Right lung (tissue), 5 donors: ENCODE data around the gene SMG7. TPM values are rescaled to one million over a fixed set of nuclear protein-coding genes. Genes with fewer than 3 reads are reported as not detected.

Source experiments
- DNase-seq, 2 donors: peaks; one replicate each; pipeline ENCODE4 v3.0.0-alpha.2; 2013
- polyA plus RNA-seq, 5 donors: library from polyadenylated mRNA; unstranded; fragments of 120-200 nt; gene quantifications; one replicate each; pipeline versions ENCODE4 v1.2.1 to v1.2.3, GENCODE V29; 2013; ENCODE audit warnings: inconsistent platforms in 1 of 5, low replicate concordance in 1 of 5; ENCODE audit not compliant: insufficient read length in 5 of 5, insufficient read depth in 1 of 5

The SMG7 gene
- polyA plus RNA-seq, 5 donors, result 55.4 to 71.0 (median 67.0) TPM

DNA sequence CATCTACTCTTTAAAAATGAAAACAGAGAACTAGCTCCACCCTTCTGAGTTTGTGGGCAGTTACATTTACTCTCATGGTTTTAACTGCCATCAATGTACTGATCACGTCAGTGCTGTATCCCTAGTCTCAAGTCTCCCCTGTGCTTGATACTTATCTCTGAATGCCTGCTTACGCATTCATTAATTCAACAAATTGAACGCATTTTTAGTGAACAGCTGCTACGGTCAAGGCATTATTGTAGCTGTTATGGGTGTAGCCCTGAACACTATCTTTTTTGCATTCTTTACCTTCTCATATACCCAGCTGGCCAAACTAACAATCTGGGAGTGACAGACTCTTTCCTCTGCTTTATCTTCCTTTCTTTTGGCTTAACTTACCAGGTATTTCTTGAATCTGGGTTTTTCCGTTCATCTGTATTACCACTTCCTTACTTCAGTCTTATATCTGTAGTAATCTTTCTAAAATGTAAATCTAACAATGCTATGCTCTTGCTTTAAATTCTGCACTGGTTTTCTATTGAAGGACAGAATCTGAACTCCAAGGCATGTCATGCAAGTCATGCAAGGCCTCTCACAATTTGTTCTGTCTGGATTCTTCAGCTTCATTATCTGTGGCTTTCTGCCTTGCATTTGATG, 33.3 kb downstream of the SMG7 start:
- DNase-seq, result no peak

DNA sequence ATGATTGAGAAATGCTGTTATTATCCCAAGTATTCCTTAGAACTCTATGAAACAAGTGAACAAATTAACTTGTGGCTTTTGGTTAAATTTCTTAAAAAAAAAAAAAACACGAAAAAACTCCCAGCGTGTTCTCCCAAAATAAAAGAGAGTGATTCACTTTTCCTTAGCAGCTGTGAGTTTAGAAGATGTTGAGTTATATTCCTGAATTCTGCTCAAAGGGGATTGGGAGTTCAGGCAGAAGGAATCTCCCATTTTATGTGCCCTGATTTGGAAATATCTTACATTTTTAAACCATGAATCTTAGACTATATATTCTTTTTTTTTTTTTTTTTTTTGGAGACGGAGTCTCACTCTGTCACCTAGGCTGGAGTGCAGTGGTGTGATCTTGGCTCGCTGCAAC, 34.3 kb downstream of the SMG7 start:
- DNase-seq, result no peak

DNA sequence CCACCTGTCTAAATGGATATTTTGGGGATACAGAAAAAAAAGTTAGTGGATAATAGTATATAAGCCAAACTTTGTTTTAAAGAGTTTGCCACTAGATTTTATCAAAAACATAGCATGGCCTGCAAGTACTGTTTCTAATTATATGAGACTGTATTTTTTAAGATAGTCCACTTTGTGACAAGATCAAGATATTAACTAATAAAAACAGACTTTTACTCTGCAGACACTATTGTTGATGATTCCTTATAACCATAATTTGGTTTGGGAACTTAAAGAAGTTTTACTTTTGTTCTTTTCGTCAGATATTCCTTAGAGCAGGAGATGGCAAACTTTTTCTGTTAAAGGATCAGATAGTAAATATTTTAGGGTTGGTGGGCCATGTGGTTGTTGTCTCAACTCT, 36.4 kb downstream of the SMG7 start:
- no peak for DNase-seq

DNA sequence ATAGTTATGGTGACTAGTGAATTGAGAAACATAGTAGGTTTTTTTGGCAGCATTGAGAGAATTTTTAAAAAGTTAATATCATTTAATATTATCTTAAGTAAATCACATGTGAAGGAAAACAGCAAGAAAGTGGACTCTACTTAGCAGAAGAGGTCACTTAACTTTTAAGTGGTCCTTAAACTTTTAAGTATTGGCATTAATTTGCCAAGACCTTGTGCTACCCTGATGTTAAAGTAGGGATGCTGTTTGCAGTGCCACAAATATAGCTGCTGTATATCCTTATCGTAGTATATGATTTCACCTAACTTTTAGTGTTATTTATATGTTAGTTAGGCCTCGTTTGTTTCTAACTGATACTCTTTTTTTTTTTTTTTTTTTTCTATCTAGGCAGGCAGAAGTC, 40.2 kb downstream of the SMG7 start:
- DNase-seq, result peak; percentile 3 to 28

DNA sequence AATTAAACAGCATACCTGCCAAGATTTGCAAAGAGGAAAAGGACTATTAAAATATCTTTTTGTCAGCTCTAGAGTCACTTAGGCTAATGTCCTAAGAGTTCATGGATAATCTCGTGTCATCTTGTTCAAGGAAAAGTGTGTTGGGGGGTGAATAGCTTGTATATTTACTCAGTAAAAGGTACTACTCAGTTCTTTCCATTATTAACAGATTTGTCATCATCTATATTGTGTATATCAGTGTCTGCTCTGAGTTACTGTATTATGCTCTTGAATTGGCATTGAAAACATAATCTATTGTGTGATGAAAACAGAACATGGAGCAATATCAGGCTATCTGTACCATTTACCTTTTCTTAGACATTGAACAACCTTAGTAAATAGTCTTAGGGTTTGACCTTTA, 41.9 kb downstream of the SMG7 start:
- no peak for DNase-seq

DNA sequence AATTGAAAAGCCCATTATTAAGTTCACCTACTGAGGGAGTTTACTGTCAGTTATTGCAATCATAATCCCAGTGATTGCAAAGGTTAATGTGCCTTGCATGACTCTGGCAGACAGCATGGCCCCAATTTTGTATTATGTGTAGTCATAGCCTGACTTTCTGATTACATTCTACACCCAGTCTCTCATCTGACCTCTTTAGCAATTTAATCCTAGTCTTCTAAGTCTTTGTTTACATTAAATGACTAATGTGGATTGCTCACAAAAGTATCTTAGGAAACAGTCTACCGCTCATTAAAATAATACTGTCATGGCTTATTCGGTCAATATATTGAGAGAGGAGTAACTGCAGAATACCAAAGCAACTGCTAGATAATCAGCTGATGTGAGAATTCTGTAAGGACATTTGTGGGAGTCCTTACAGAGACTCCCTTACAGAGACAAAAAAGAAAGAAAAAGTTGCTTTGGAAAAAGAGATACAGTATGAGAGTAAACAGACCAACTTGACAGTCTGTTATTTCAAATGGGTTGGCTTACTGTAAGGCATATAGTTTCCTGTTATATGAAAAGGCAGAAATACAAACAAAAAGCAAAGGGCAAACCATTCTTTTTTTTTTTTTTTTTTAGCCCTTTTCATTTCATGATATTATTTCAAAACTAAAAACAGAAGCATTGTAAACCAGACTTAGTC, 42.8 kb downstream of the SMG7 start:
- DNase-seq, result no peak

DNA sequence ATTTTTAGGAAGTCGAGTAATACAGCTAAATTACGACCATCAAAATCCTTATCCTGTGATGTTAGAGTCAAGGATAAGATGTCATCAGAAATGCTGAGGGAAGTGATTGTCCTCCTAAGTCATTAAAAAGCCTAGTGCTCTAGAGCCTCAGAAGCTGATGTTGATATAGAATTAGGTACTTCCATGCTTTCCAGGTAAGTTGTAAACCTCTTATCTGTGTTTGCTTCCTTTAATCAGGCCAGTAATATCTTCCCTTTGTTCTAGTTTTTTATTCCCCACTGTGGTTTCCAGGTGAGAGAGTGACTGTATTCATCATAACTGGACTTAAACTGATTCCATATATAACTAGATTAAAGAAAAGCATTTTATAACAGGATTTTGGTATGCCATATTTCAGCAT, 44.4 kb downstream of the SMG7 start:
- DNase-seq, result no peak

DNA sequence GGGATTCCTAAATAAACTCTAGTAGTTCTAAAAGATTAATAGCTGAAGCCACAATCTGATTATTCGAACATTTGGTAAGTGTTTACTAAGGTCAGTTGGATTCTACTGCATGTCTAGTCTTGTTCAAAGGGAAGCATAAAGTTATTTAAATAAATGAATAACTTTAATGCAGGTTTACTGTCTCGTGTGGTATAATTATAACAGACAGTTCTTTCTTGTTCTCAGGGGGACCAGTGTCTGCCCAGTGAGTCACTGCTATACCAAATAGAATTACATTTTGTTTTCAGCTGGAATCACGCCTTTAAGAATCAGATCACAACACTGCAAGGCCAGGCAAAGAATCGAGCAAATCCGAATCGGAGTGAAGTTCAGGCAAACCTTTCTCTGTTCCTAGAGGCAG, 45.1 kb downstream of the SMG7 start:
- no peak for DNase-seq

DNA sequence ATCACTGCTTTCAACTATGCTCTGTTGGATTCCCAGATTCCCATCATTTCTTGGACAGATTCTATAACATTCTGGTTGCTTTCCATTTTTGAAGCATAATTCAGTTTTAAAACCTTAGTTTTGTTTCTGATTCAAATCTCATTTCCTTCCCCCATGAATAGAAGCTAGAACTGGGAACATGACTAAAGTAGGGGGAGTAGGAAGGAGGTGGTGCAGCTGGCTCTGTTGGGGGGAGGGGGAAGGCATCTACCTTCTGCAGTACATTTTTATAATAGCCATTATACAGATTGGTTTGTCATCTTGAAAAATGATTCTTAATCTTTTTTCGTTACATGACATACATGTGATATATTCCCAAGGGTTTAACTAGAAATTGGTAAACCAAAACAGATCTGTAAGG, 48.1 kb downstream of the SMG7 start:
- DNase-seq, result no peak

DNA sequence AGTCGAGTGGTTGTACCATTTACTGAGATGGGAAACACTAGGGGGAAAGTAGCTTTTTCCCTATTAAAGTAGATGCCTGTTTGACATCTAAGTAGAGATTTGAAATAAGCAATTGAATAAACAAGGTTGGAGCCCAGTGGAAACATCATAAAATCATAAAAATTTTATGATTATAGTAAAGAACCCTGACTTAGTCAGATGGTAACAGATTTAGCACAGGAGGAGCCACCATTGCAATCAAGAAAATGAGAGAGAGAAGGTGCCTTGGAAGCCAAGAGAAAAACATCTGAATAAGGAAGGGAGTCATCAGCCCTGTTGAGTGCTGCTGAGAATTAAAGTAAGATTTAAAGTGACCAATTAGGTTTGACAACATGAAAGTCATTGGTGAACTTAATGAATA, 49.8 kb downstream of the SMG7 start:
- DNase-seq, result no peak

DNA sequence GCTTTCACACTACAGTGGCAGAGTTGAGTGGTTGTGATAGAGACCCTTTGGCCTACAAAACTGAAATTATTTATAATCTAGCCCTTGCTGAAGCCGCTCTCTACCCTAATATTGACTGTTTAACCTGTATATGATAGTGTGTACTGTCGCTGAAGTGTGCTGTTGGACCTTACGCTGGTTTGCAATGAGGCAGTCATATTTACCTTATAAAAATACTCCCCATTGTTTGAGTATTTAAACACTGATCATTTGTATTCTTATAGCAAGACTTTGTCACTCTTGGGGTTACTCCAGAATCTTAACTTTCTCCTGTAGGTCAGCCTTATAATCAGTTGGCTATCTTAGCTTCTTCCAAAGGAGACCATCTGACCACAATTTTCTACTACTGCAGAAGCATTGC, 56.3 kb downstream of the SMG7 start:
- DNase-seq, result no peak

DNA sequence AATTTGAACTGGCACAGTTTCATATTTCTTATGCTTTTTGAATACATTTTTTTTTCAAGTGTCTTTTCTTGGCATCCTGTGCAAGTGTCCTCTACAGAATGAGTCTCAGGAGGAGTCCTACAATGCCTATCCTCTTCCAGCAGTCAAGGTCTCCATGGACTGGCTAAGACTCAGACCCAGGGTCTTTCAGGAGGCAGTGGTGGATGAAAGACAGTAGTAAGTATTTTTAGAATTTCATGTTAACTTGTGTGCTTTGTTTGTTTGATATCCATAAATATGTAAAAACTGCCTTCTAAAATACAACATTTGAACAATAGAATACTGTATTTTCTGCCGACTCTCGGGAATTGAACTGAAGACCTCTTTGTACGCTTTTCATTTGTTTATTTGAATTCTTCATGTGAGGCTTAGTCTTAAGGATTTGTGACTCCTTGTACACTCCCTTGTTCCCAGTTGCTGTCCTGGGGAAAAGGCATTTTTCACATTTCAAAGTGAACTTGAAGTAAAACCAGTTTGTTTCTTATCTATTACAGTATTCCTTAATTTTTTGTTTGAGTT, 61.4 kb downstream of the SMG7 start:
- no peak for DNase-seq

DNA sequence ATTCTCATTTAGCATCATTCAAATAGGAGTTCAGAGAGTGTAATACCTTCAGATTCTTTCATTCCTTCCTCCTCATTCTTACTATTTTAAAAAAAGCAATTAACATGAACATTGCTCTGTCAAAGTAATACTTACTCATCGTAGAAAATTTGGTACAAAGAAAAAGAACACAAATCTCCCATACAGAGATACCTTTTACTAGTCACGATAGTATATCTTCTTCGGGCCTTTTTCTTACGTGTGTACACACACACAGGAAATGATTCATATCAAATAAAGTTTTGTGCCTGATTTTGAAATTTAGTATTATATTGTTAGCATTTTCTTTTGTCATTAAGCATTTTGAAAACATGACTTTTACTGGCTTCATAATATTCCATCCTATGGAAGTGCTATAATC, 65.1 kb downstream of the SMG7 start:
- DNase-seq, result no peak

DNA sequence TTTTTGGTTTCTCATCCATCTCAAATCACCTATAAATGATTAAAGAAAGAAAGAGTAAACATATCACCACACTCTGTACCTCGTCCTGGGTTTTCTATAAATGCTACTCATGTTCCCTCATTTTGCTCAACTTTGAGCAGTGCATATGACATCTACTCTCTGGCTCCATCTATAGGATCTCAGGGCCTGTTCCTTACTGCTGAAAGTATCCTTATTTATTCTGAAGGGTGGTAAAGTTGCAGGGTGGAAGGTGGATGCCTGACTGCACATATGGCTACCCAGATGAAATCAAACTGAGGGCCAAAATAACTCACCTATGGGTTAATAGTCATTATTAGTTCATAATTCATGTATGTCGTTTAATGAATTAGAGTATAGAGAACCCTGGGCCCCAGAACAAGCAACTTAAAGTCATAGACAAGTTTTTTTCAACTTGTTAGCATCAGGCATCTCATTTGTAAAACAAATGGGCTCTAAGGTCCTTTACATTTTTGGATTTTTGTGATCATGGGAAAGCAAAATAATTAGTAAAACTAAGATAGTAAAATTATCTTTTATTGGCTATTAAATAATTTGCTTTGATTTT, 71.4 kb downstream of the SMG7 start:
- DNase-seq, result peak; percentile 31 to 42

DNA sequence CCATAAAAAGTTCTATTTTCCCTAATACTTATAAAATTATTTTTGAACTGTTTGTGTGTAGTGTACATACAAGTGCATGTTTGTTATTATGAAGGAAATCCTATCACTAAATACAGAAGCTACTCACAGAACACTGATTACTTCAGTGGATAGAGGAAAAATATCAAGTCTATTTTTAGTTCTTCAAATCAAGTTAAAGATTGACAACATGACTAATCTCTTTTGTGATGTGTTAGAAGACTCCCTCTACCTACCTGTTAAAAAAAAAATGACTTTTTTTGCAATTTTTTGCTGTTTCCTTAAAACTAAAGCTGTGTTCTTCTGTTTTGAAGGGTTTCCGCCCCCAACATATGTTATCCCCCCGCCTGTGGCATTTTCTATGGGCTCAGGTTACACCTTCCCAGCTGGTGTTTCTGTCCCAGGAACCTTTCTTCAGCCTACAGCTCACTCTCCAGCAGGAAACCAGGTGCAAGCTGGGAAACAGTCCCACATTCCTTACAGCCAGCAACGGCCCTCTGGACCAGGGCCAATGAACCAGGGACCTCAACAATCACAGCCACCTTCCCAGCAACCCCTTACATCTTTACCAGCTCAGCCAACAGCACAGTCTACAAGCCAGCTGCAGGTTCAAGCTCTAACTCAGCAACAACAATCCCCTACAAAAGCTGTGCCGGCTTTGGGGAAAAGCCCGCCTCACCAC, 72.4 kb downstream of the SMG7 start:
- DNase-seq, result peak in 1 of 2 donors; percentile 7

DNA sequence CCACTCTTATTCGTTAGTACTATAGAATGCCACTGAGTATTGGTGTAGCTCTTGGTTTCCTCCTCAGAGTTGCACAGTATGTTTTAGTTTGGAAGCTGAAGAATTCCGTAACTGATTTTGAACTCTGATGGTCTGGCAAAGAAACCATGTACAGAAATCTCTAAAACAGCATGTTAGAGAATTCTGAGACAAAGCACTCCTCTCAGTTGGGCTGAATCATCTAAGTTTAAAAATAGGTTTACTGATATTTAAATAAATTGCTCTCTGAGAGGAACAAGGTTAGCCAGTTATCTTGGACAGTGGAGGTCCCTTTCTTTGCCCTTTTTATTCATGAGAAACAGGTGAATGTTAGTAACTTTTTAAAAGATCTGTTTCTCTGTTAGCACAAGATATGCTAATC, 74.1 kb downstream of the SMG7 start:
- no peak for DNase-seq

DNA sequence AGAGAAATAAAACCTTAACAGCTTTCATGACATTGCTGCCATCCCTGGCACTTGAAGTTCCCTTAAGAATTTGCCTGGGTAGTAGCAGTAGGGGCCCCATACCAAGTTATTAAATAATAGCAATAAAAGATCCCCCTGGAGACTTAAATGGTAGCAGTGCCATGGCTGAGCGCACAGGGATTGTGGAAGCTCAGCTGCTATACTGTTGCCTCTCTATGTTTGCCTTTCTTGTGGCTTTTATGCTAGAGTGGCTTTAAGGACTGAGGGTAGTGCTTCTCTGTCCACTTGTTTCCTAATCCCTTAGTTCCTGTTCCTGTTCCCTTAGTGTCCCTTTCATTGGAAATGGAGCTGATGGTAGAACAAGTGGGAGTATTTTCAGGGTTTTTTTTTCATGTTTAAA, 75.8 kb downstream of the SMG7 start:
- DNase-seq, result no peak

DNA sequence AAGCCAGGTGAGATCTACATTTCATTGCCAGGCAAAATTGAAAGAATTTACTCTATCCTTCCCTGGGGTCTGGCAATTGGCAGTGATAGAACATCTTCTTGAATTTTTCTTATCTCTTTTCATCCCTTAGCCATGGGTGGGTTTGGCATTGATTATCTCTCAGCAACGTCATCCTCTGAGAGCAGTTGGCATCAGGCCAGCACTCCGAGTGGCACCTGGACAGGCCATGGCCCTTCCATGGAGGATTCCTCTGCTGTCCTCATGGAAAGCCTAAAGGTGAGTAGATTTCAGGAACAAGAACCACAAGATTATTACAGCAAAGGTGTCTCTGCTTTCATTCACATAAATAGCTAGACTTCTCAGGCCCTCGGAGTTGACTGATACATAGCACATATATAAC, 78.6 kb downstream of the SMG7 start:
- no peak for DNase-seq

DNA sequence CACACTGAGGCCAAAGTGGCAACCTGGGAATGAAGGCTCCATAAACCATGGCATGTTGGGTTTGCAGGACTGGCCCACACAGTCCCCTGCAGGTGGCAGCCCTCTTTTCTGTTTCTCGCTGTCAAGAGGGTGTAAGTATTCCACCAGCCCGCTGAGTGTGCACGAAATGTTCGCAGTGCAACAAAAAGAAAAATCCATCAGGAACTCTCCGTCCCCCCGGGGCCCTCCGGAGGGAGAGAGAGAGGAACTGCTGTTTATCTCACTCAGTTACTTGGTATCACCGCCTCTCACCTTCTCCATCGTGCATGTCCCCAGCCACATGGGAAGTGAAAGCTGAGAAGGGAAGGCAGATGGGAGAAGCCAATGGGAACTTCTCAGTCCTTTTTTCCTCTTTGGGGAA, 79.6 kb downstream of the SMG7 start:
- no peak for DNase-seq

DNA sequence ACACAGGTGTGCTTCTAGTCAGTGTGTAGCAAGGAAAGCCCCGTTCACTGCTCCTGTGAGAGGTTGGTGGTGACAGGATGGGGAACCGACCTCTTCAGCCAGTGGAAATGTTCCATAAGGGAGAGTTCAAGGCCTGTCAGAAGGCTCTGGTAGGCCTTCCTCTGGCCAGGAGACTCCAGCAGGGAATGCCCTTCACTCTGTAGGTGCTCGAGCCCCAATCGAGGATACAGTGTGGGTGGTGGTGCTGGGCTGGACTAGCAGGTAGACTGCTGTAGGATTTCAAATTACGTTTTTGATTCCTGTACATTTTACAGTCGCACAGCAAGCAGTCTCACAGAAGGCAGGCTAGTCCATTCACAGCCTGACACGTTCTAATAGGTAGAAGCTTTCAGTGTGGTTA, 80.1 kb downstream of the SMG7 start:
- no peak for DNase-seq

DNA sequence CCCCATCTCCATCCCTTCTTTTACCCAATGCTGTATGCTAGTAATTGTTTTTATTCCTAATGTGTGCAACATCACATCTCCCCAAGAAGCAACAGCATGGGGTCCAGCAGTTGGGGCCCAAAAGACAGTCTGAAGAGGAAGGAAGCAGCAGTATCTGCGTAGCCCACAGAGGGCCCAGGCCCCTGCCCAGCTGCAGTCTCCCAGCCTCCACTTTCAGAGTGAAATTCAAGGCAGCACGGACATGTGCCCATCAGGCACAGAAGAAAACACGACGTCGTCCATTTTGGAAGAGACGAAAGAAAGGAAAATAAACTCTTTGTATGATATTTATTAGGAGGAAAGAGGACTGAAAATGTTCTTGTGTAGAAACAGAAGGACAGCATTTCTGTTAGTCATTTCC, 80.6 kb downstream of the SMG7 start:
- DNase-seq, result no peak

DNA sequence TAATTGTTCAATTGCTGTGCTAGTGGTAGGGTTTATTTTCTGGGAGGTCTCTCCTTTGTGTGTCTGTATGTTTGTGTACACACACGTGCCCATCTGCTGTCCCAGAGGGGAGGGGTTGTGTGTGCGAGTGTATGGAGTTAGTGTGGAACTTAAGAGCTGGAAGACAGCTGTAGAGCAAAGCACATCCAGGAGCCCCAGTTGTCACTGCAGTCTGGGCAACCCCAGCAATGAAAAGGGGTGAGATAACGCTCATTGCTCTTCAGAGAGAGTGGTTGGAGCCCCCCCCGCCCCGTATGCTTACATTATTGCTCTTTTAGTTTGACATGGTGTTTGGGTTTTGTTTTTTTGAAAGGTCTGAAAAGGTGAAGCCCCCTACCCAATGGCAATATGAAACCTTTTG, 81.0 kb downstream of the SMG7 start:
- DNase-seq, result no peak

DNA sequence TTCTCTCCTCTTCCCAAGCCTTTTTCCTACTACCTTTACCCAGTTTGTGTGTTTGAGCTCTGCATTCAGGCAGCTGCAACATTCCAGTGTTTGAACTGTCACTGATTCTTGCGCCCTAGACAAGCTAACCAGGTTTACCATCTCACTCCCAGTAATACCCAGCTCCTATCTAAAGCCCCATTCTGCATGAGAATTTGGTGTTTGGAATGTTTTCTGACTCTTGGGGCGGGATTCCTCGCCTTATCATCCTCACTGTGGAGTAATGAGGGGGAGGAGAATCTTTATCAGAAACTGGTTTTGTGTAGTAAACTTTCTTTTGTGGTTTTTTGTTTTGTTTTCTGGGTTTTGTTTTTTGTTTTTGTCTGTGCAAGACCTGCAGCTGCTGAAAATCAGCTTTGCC, 81.5 kb downstream of the SMG7 start:
- DNase-seq, result no peak
